ENCODE measurements around the gene NOP10.

DNA sequence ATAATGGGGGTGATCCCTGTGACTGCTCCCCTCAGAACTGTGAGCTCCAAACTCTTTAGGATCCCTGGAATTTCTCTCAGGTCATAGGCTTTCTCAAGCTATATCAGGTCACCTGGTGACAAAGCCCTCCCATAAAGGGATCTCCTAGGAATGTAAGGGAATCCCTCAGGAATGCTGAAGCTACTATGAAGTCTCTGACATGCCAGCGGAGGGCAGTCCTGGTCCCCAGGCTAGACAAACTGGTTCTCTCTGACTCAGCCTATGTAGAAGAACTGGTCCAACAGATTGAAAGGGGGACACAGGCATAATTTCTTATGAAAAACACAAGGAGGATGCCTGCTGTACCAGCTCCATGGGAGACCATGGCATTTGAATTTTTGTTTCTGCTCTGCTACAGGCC, 17.4 kb upstream of the NOP10 start:
- TF ChIP-seq EP300 (IDR thresholded peaks at IDR 0.05), result no peak
- TF ChIP-seq, protein P1, sequence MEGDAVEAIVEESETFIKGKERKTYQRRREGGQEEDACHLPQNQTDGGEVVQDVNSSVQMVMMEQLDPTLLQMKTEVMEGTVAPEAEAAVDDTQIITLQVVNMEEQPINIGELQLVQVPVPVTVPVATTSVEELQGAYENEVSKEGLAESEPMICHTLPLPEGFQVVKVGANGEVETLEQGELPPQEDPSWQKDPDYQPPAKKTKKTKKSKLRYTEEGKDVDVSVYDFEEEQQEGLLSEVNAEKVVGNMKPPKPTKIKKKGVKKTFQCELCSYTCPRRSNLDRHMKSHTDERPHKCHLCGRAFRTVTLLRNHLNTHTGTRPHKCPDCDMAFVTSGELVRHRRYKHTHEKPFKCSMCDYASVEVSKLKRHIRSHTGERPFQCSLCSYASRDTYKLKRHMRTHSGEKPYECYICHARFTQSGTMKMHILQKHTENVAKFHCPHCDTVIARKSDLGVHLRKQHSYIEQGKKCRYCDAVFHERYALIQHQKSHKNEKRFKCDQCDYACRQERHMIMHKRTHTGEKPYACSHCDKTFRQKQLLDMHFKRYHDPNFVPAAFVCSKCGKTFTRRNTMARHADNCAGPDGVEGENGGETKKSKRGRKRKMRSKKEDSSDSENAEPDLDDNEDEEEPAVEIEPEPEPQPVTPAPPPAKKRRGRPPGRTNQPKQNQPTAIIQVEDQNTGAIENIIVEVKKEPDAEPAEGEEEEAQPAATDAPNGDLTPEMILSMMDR (IDR thresholded peaks at IDR 0.05), result no peak
- TF ChIP-seq POLR2A (IDR thresholded peaks at IDR 0.05), result no peak
- no peak for TF ChIP-seq POLR2AphosphoS5 (IDR thresholded peaks at IDR 0.05)

All from upper lobe of left lung (tissue), 4 donors.